GM21723 (cell line): ENCODE measurements around the gene TET1.
"Not testable (repeated sequence)": the region's sequence is repeated elsewhere in the genome, so short reads cannot be mapped to it uniquely, and the experiment has no call there.

Source experiments
- ATAC-seq: cut with Tn5 transposase; IDR thresholded peaks from one replicate; pipeline ENCODE4 v1.9.1; 2021; ENCODE audit warnings: mild to moderate bottlenecking, moderate library complexity; ENCODE audit not compliant: unreplicated experiment

Gene TET1

DNA sequence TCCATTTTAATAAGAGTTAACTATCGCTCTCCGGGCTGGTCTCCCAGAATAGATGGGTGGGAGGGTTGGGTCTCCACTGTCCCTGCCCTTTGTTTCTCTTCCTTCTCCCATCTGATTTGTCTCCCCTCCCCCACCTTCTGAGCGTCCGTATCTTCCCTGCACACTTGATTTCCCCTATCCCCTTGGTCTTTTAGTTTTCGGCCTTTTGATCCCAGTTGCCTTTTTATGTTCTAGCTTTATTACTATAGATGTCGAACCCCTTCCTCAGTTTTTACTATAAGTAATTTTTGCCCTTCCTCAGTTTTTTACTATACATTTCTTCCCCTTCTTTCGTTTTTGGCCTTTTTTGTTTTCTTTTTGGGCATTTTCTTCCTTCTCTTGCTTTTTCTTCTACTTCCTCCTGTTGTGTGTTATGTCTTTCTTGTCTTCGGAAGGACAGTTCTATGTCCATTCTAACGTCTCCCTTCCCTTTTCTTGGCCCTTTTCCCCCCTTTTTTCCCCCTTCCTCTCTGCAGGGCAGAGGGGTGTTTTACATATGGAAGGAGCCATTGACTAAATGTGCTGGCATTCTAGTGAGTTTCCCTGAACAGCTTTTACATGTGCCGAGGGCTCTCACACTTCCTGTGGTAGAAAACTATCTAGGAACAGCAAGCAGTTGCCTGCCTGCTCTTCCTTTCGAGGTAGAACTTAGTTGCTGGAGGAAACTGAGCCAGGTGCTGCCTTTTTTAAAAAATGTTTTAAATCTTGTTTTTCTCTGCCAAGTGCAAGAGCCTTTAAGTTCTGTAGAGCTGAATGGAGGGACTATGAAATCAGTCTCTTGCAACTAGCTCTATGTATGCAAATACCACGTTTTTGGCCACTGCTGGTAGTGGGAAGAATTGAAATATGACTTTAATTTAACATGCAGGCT is 2.8 kb downstream of the TET1 start:
- ATAC-seq = no peak

GRCh38 chr10:68564712-68565111 is 4.6 kb downstream of the TET1 start:
- ATAC-seq = no peak

GRCh38 chr10:68565658-68566057 is 5.5 kb downstream of the TET1 start:
- no peak for ATAC-seq

- ATAC-seq = no peak
Measured at GRCh38 chr10:68566351-68566750, 6.2 kb downstream of the TET1 start.

DNA sequence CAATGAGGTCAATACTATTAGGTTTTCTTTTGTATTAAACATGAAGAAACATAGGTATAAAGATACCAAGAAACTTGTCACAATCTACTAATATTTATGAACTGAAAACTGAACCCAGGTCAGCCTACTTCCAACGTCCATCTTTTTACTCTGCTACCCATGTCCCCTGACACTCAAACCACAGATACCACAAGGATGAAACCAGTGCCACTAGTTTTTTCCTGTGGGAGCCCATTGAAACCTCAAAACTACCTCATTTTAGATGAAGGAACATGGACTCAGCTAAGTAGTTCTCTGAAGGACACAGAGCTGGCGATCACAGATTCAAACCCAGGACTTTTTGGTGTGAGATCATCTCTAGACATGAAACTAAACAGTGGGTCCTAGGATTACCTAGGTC is 6.8 kb downstream of the TET1 start:
- no peak for ATAC-seq

DNA sequence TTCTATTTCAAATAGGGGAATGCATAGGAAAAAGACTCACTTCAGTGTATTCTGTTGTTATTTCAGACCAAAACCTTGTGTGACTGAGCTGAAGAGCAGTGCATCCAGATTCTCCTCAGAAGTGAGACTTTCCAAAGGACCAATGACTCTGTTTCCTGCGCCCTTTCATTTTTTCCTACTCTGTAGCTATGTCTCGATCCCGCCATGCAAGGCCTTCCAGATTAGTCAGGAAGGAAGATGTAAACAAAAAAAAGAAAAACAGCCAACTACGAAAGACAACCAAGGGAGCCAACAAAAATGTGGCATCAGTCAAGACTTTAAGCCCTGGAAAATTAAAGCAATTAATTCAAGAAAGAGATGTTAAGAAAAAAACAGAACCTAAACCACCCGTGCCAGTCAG is 12.0 kb downstream of the TET1 start:
- ATAC-seq = no peak

- ATAC-seq = no peak
Measured at GRCh38 chr10:68574051-68574450, 13.9 kb downstream of the TET1 start.

- ATAC-seq = no peak
Measured at GRCh38 chr10:68576118-68576517, 16.0 kb downstream of the TET1 start.

- no peak for ATAC-seq
Measured at GRCh38 chr10:68578974-68579373, 18.8 kb downstream of the TET1 start.

DNA sequence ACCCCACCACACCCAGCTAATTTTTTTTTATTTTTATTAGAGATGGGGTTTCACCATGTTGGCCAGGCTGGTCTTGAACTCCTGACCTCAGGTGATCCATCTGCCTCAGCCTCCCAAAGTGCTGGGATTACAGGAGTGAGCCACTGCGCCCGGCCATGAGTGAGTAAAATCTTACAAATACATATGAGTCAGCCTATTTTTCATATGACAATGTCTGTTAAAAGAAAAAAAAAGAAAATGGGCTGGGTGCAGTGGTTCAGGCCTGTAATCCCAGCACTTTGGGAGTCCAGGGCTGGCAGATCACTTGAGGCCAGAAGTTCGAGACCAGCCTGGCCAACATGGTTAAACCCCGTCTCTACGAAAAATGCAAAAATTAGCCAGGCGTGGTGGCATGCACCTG is 24.1 kb downstream of the TET1 start:
- not testable (repeated sequence) for ATAC-seq

DNA sequence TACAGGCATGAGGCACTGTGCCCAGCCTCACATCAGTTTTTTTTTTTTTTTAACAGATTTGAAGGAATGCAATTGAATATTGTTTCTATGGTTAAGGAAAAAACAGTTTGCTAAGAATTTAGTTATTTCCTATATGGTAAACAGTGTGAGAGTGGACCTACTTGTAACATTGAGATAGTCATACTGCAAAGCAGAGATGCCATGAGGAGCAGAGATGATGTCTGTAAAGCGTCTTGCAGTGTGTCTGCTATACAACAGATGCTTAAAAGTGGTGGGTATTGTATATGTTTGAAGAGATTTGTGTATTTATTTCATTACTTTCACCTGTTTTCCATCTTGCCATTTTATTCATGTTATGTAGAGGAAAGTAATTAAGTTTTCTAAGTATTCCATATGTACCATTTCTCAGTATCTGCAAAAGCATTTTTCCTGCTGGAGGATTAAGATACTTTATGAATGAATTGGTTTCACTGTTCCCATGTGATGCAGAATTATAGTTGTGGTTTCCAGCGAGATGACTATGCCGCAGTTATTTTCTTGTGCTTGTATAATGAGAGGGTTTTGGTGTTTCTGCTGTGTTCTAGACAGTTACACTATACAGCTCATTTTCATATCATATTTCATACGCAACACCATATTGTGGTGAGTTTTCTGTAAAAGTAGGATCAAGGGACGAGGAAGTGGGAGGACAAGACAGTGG is 26.6 kb downstream of the TET1 start:
- no peak for ATAC-seq

GRCh38 chr10:68594405-68594804 is 34.3 kb downstream of the TET1 start:
- no peak for ATAC-seq

- ATAC-seq = no peak
Measured at GRCh38 chr10:68595513-68595912, 35.4 kb downstream of the TET1 start.

GRCh38 chr10:68597407-68597806 is 37.3 kb downstream of the TET1 start:
- no peak for ATAC-seq

- no peak for ATAC-seq
Measured at GRCh38 chr10:68598978-68599770, 39.0 kb downstream of the TET1 start.

DNA sequence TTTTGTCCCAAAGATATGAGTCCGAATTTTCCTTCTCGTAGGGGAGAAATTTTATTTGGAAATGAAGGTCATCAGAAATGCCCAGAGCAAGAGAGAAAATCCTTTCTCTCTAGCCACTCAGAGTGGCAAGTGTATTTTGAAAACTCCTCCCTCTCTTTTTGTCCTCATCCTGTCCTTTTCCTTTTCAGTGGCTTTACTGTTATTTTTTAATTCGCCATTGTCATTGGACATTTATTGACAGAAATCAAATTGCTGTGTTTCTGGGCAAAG is 39.6 kb downstream of the TET1 start:
- no peak for ATAC-seq

- peak; percentile 88 for ATAC-seq
Measured at GRCh38 chr10:68600041-68600778, 40.1 kb downstream of the TET1 start.

- no peak for ATAC-seq
Measured at GRCh38 chr10:68601501-68602265, 41.5 kb downstream of the TET1 start.

DNA sequence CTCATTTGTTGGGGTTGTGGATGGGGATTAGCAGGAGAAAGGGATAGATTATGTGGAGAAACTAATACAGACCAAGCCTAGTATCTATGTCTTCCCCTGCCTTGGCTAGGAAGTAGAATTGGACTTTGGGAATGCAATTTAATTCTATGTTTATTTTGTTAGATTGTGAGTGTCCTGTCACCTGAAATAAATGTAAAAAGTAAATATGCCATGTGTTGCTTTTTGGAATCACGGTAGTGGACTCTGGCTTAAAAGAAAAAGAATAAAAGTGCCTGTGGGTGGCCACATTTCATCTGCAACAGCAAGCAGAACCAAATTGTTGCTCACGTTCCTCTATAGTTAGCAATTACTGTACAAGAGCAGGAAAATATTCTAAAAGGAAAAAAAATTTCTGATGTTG is 42.3 kb downstream of the TET1 start:
- ATAC-seq = no peak

GRCh38 chr10:68603766-68604165 is 43.6 kb downstream of the TET1 start:
- no peak for ATAC-seq
